GM10248 (cell line): ENCODE results near the gene FBRSL1.

Experiments used
- CTCF ChIA-PET: fragments of 300-600 bp; sonication (Branson Sonifier 250); formaldehyde crosslinking; extraction: SDS; loops from one replicate; lab custom pipeline; 2021; ENCODE audit warnings: antibody characterized with exemption; lab: Yijun Ruan, JAX
- POLR2A ChIA-PET: fragments of 350-650 bp; sonication (Branson Sonifier 250); formaldehyde crosslinking; extraction: SDS; loops from one replicate; lab custom pipeline; 2020; ENCODE audit warnings: antibody characterized with exemption; lab: Yijun Ruan, JAX
- DNase-seq: peaks from one replicate; pipeline ENCODE4 v3.0.0; 2012; ENCODE audit errors: extremely low spot score
- CTCF ChIP-seq: IDR thresholded peaks from 2 replicates; pipeline ENCODE4 v1.5.1; 2012; ENCODE audit warnings: mild to moderate bottlenecking, low read depth; ENCODE audit errors: extremely low read depth, missing control alignments, control extremely low read depth

FBRSL1 gene

GRCh38 chr12:132500856-132501180, 10.9 kb downstream of the FBRSL1 start:
- TF ChIP-seq CTCF: no peak
- no peak for DNase-seq
- CTCF ChIA-PET: no interaction called here
- POLR2A ChIA-PET: no interaction called here

GRCh38 chr12:132501204-132501940, 11.4 kb downstream of the FBRSL1 start:
- no peak for DNase-seq
- TF ChIP-seq CTCF: no peak
- CTCF ChIA-PET: no interaction called here
- POLR2A ChIA-PET: no interaction called here

GRCh38 chr12:132502149-132502881, 12.4 kb downstream of the FBRSL1 start:
- POLR2A ChIA-PET: no interaction called here
- TF ChIP-seq CTCF: no peak
- DNase-seq: no peak
- CTCF ChIA-PET: interaction anchor here (3.4 kb wide), 1 partner anchor 21 kb away, joined by 11 read pairs; no protein-coding TSS in a partner anchor

GRCh38 chr12:132502882-132503193, 12.9 kb downstream of the FBRSL1 start:
- CTCF ChIA-PET: interaction anchor here (3.4 kb wide), 1 partner anchor 20 kb away, joined by 11 read pairs; no protein-coding TSS in a partner anchor
- POLR2A ChIA-PET: no interaction called here
- no peak for DNase-seq
- no peak for TF ChIP-seq CTCF

- ChIA-PET CTCF (interaction anchor here (3.4 kb wide), 1 partner anchor 19 kb away, joined by 11 read pairs; no protein-coding TSS in a partner anchor), POLR2A (no interaction called here)
- DNase-seq: no peak
- TF ChIP-seq CTCF: no peak
These were observed 13.8 kb downstream of the FBRSL1 start for GRCh38 chr12:132503618-132504204.

DNA sequence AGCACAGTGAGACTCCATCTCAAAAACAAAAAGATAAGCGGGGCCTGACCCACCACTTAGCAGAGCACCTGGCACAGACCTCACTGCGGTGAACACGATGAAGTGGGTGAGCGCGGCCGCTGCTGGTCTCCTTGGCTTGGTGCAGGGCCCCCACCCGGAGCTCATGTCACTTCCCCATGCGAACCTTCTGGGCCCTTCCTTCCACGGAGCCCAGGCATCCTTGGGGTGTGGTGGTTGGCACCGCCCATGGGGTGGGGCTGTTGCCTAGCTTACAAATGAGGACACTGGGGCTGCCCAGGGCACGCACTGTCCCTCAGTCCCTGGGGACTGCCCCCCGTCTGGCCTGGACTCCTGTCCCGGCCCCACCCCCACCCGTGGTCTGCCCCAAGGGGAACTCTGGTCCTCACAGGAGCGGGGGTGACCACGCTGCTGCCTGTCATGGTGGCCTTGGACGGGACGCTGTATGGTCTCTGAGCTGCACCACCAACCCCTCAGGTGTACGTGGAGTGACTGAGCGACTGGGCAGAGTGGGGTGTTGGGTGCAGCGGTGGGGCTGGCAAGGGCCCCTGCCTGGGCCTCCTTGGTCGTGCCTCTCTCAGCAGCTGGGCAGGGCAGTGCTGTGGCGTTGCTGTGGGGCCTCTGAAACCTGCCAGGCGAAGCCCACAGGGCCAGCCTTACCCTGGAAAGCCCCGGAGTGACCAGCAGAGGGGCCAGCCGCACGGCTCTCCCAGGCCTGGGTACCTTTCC, 15.3 kb downstream of the FBRSL1 start:
- CTCF ChIA-PET: interaction anchor here (1.8 to 3.4 kb wide), 3 partner anchors 14 to 91 kb away, joined by 4 to 11 read pairs (median 9); no protein-coding TSS in a partner anchor
- POLR2A ChIA-PET: no interaction called here
- no peak for DNase-seq
- no peak for TF ChIP-seq CTCF
